Fibroblast of lung (primary cell): Measurements from ENCODE around the gene DCST2. TPM values are rescaled to one million over a fixed set of nuclear protein-coding genes. Genes with fewer than 3 reads are reported as not detected.

Experiments
- DNase-seq, 2 donors: peaks; one replicate each; pipeline versions ENCODE4 v3.0.0 to v3.0.0-alpha.2; 2010; ENCODE audit warnings: low read depth in 2 of 2
- H2AFZ ChIP-seq: 2 replicates; pipeline ENCODE4 v1.5.1; 2012; ENCODE audit warnings: low read length, control low read depth, inconsistent platforms
- H3K27ac ChIP-seq: 2 replicates; pipeline ENCODE4 v1.5.1; 2011; ENCODE audit warnings: low read length, control low read depth; ENCODE audit not compliant: insufficient read depth
- H3K27me3 ChIP-seq: 2 replicates; pipeline ENCODE4 v1.5.1; 2011; ENCODE audit warnings: mild to moderate bottlenecking, low read length; ENCODE audit not compliant: control insufficient read depth, insufficient read depth
- H3K36me3 ChIP-seq: 2 replicates; pipeline ENCODE4 v1.5.1; 2011; ENCODE audit warnings: low read length; ENCODE audit not compliant: control insufficient read depth, insufficient read depth
- H3K4me1 ChIP-seq: 2 replicates; pipeline ENCODE4 v1.5.1; 2011; ENCODE audit warnings: low read length; ENCODE audit not compliant: control insufficient read depth, insufficient read depth; ENCODE audit errors: extremely low read depth
- H3K4me2 ChIP-seq: 2 replicates; pipeline ENCODE4 v1.5.1; 2011; ENCODE audit warnings: low read length, control low read depth; ENCODE audit not compliant: insufficient read depth; ENCODE audit errors: extremely low read depth
- H3K4me3 ChIP-seq, 4 experiments: fragments of 200-600 bp in 1 of 4; sonication (generic) in 1 of 4; replicated peaks in 1 of 4; 2 replicates each; pipeline ENCODE4 v1.5.1; 2011 to 2016; ENCODE audit warnings: low read length in 4 of 4, low read depth in 3 of 4, mild to moderate bottlenecking in 3 of 4, control low read depth in 2 of 4, inconsistent platforms in 1 of 4, mixed read lengths in 1 of 4; ENCODE audit not compliant: insufficient read depth in 1 of 4; ENCODE audit errors: control extremely low read depth in 1 of 4
- H3K79me2 ChIP-seq: 2 replicates; pipeline ENCODE4 v1.5.1; 2012; ENCODE audit warnings: mild to moderate bottlenecking, low read length, inconsistent platforms; ENCODE audit not compliant: control insufficient read depth, insufficient read depth
- H3K9ac ChIP-seq: 2 replicates; pipeline ENCODE4 v1.5.1; 2011; ENCODE audit warnings: mild to moderate bottlenecking, low read length, control low read depth; ENCODE audit not compliant: insufficient read depth
- H3K9me3 ChIP-seq: 2 replicates; pipeline ENCODE4 v1.5.1; 2012; ENCODE audit warnings: low read depth, low read length; ENCODE audit not compliant: control insufficient read depth, insufficient read depth
- H4K20me1 ChIP-seq: 2 replicates; pipeline ENCODE4 v1.5.1; 2011; ENCODE audit warnings: low read length; ENCODE audit not compliant: control insufficient read depth, insufficient read depth; ENCODE audit errors: extremely low read depth
- EZH2 ChIP-seq: IDR thresholded peaks from 2 replicates; pipeline ENCODE4 v1.5.1; 2012; ENCODE audit warnings: low read length, control low read depth, mild to moderate bottlenecking; ENCODE audit errors: missing control alignments
- polyA plus RNA-seq, 2 donors: library from polyadenylated mRNA; depleted of rRNA in 1 of 2; stranded (reverse) in 1 of 2; unstranded in 1 of 2; fragments of >200 nt; gene quantifications; 2 replicates each; pipeline ENCODE4 v1.2.1, GENCODE V29; 2011 to 2012; ENCODE audit warnings: missing spikeins in 1 of 2
- total RNA-seq: library from RNA; depleted of rRNA; stranded (reverse); fragments of >200 nt; gene quantifications from 2 replicates; pipeline ENCODE4 v1.2.1, GENCODE V29; 2014
- TF ChIP-seq, protein P1 (sequence below), 2 donors: IDR thresholded peaks in 1 of 2; conservative IDR thresholded peaks in 1 of 2; 1 replicate in 1 of 2; 2 replicates in 1 of 2; pipeline ENCODE4 v1.5.1; 2011 to 2012; ENCODE audit warnings: low read length in 2 of 2, control low read depth in 1 of 2, inconsistent platforms in 1 of 2, low read depth in 1 of 2, mild to moderate bottlenecking in 1 of 2

Gene DCST2
- total and polyA plus RNA-seq, 2 donors (not counting 1 experiment from before 2014, with no cell fraction given) = 0.06 to 0.17 TPM

DNA sequence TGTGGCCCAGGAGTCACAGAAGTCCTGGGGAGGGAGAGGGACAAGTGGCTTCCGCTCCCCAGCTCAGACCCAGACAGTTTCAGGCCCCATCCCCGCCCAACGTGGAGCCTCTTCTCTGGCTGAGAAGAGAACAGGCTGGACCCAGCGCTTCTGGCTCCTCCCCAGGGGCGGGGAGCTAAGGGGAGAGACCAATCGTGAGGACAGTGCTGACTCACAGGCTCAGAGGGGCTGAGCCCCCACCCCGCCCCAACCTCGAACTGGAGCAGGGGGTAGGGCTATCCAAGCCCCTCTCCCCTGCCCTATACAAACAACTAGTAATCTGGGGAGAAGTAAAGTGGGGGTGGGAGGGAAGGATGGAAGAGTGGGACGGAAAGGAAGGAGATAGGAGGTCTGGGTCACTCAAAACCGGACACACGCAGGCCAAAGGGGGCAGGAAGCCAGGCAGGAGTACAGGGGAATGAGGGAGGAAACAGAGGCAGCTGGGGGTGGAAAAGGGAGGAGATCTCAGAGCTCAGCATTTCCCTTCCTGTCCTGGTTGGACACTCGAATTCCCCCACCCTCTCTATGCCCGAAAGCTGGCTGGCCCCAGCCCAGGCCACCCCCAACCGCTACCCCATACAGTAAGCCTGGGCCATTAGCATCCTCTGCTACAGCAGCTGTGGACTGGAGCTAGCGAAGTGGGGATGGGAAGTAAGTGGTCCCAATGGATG, 62.8 kb downstream of the DCST2 start, which contains the start of gene SHC1:
SHC1 (minus strand) TSS at position 117 of the 710 bp plus-strand sequence. CDS start 221 bp downstream, outside the sequence.
- Histone ChIP-seq H3K36me3 (peaks cover 20% of the 10 kb centered on the region), H3K79me2 (peaks cover 60% of the 10 kb centered on the region), H3K4me3 (peak within 1 kb of the TSS; percentile 60 to 92 (median 82)), H3K27ac (peak within 1 kb of the TSS; percentile 94), H4K20me1 (no peaks in the 10 kb centered on the region), H3K27me3 (no peaks in the 10 kb centered on the region), H2AFZ (no peak within 1 kb of the TSS), H3K9me3 (no peaks in the 10 kb centered on the region), H3K4me1 (peaks cover 26% of the 10 kb centered on the region), H3K4me2 (peak within 1 kb of the TSS; percentile 85), H3K9ac (peak within 1 kb of the TSS; percentile 76)
- TF ChIP-seq EZH2 = no peak
- TF ChIP-seq, protein P1, sequence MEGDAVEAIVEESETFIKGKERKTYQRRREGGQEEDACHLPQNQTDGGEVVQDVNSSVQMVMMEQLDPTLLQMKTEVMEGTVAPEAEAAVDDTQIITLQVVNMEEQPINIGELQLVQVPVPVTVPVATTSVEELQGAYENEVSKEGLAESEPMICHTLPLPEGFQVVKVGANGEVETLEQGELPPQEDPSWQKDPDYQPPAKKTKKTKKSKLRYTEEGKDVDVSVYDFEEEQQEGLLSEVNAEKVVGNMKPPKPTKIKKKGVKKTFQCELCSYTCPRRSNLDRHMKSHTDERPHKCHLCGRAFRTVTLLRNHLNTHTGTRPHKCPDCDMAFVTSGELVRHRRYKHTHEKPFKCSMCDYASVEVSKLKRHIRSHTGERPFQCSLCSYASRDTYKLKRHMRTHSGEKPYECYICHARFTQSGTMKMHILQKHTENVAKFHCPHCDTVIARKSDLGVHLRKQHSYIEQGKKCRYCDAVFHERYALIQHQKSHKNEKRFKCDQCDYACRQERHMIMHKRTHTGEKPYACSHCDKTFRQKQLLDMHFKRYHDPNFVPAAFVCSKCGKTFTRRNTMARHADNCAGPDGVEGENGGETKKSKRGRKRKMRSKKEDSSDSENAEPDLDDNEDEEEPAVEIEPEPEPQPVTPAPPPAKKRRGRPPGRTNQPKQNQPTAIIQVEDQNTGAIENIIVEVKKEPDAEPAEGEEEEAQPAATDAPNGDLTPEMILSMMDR (conservative IDR thresholded peaks at IDR 0.05 in 1 of 2, IDR thresholded peaks at IDR 0.05 in 1 of 2; ENCODE audit: low read depth in 1 of 2, low read length in 2 of 2) = no peak
- DNase-seq = peak; percentile 92 to 95

DNA sequence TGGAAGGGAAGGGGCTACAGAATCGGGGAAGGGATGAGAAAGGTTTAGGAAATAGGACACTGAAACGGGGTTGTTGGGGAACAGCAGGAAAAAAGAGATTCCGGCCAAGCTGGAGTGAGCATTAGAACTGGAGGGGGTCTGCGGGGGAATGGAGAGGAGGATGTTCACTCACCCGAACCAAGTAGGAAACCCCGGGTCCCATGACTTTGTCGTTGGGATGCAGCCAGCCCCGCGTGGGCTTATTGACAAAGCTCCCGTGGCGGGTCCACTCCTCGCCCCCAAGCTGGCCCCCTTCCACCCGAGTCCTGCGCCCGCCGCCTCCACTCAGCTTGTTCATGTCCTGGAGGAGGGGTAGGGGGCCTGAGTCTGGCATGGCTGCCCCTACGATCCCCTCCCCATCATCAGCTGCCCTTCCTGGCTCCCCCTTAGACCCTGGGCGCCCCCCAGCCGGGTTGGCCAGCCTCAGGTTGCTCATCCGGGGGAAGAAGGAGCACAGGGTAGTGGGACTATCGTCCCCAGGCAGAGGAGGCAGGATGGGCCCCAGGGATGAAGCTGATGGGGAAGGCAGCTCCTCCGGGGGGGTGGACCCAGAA, 63.6 kb downstream of the DCST2 start:
- H3K4me1 ChIP-seq = peaks cover 26% of the 10 kb centered on the region
- no peak for DNase-seq

DNA sequence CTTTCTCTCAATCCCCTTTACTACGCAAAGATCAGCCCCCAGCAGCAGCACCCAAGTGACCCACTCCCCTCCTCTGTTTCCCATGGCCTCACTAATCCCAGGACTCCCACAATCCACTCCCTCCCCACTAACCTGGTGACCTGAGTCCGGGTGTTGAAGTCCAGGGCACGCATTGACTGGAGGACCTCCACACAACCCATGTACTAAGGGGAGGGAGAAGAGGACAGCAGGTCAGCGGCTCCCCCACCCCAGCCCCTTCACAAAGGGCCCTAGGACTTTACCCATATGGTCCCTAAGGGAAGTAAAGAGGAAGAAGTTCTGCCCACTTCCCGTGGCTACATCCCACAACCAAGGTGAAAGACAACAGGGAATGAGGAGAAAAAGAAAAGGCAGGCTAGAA, 64.3 kb downstream of the DCST2 start:
- peak overlapping the region; percentile 85 for H3K4me2 ChIP-seq
- DNase-seq = no peak
- H2AFZ ChIP-seq = no peak overlapping the region
- H3K4me3 ChIP-seq = peak overlapping the region; percentile 60 to 92 (median 82)
- H3K9ac ChIP-seq = peak overlapping the region; percentile 36
- H3K4me1 ChIP-seq = peaks cover 26% of the 10 kb centered on the region
- H3K27ac ChIP-seq = peak overlapping the region; percentile 94
- TF ChIP-seq, protein P1 (conservative IDR thresholded peaks at IDR 0.05 in 1 of 2, IDR thresholded peaks at IDR 0.05 in 1 of 2; ENCODE audit: low read depth in 1 of 2, low read length in 2 of 2) = no peak
- no peak for TF ChIP-seq EZH2
- H3K36me3 ChIP-seq = peaks cover 29% of the 10 kb centered on the region
- H3K79me2 ChIP-seq = peaks cover 56% of the 10 kb centered on the region
- H4K20me1 ChIP-seq = no peaks in the 10 kb centered on the region
- no peaks in the 10 kb centered on the region for H3K9me3 ChIP-seq
- H3K27me3 ChIP-seq = no peaks in the 10 kb centered on the region

More for the DNA sequence above, 63.6 kb downstream of the DCST2 start:
- no peaks in the 10 kb centered on the region for H3K9me3 ChIP-seq
- H2AFZ ChIP-seq = no peak overlapping the region
- peaks cover 54% of the 10 kb centered on the region for H3K79me2 ChIP-seq
- H4K20me1 ChIP-seq = no peaks in the 10 kb centered on the region
- H3K36me3 ChIP-seq = peaks cover 24% of the 10 kb centered on the region
- peak overlapping the region; percentile 94 for H3K27ac ChIP-seq
- peak overlapping the region; percentile 76 for H3K9ac ChIP-seq
- no peaks in the 10 kb centered on the region for H3K27me3 ChIP-seq
- no peak for TF ChIP-seq EZH2
- TF ChIP-seq, protein P1 (conservative IDR thresholded peaks at IDR 0.05 in 1 of 2, IDR thresholded peaks at IDR 0.05 in 1 of 2; ENCODE audit: low read depth in 1 of 2, low read length in 2 of 2) = no peak
- peak overlapping the region; percentile 60 to 92 (median 82) for H3K4me3 ChIP-seq
- H3K4me2 ChIP-seq = peak overlapping the region; percentile 85
